ENCODE data around the gene SFRP2. TPM values are rescaled to one million over a fixed set of nuclear protein-coding genes. Genes with fewer than 3 reads are reported as not detected.
A peak's percentile ranks its signal among the peaks of the same experiment; 100 is the strongest.

SFRP2 gene
- total and polyA plus RNA-seq, 10 of the 15 experiments (the other 5 are each of a cell fraction or from before 2014, with no cell fraction given): 0.11 to 0.33 (median 0.16) TPM; not detected in 7

- SMC1A ChIA-PET (ENCODE audit: uncharacterized antibody, unreplicated experiment): no interaction called here
- peaks cover 4 to 10% of the 10 kb centered on the region in 2 experiments for H3K27me3 ChIP-seq (replicated peaks in 1 of 2; ENCODE audit: control insufficient read depth in 2 of 2, insufficient read depth in 2 of 2, low read length in 1 of 2)
- no peak for DNase-seq (ENCODE audit: low read depth, low spot score)
- H4K20me1 ChIP-seq (ENCODE audit: control insufficient read depth, insufficient read depth): no peaks in the 10 kb centered on the region
- in situ Hi-C loops (cut with MboI) (no loop called here), intact Hi-C loops (cut with micrococcal nuclease; ENCODE audit: unreplicated experiment) (no loop called here)
- no peak within 1 kb of the TSS for H3K4me2 ChIP-seq (ENCODE audit: control insufficient read depth, insufficient read depth)
- POLR2A ChIA-PET: no interaction called here
- RAD21 ChIA-PET (ENCODE audit: unreplicated experiment): no interaction called here
- no peak within 1 kb of the TSS for H3K9ac ChIP-seq (ENCODE audit: control insufficient read depth, insufficient read depth, low read length)
- H2AFZ ChIP-seq (ENCODE audit: control insufficient read depth, low read depth, low read length): no peak within 1 kb of the TSS
- H3K79me2 ChIP-seq (ENCODE audit: control insufficient read depth, insufficient read depth, low read length): no peaks in the 10 kb centered on the region
- FAIRE-seq: no peak
- no peak for ATAC-seq
- no TSS peak for BruUV-seq (replicated peaks)
- WGBS (ENCODE audit: insufficient coverage, insufficient replicate concordance, low lambda C conversion rate, missing lambda C conversion rate): 49% methylated on average over 46 of the region's 76 CpGs
- H3K4me3 ChIP-seq: no peak within 1 kb of the TSS
- H3K9me3 ChIP-seq (replicated peaks; ENCODE audit: control insufficient read depth, insufficient read depth, low read length): no peaks in the 10 kb centered on the region; the same call in 2 of the 3 replicates
- TF ChIP-seq SUZ12 (IDR thresholded peaks at IDR 0.05; ENCODE audit: unreplicated experiment) (peak; percentile 49), SREBF1 (IDR thresholded peaks at IDR 0.05; ENCODE audit: low read length) (no peak), SUPT20H (IDR thresholded peaks at IDR 0.05; ENCODE audit: borderline replicate concordance, control insufficient read depth, low read depth, low read length) (no peak), RELB (IDR thresholded peaks at IDR 0.05; ENCODE audit: low read depth) (no peak), ZBED1 (IDR thresholded peaks at IDR 0.05; ENCODE audit: borderline replicate concordance) (no peak), PML (IDR thresholded peaks at IDR 0.05; ENCODE audit: low read length) (no peak), CREB1 (IDR thresholded peaks at IDR 0.05; ENCODE audit: low read depth) (no peak)
- CTCF ChIA-PET: no interaction called here
- H3K4me1 ChIP-seq (ENCODE audit: control insufficient read depth, insufficient read depth, low read length): no peaks in the 10 kb centered on the region
- no peak within 1 kb of the TSS for H3K27ac ChIP-seq (ENCODE audit: control insufficient read depth, insufficient read depth)
- H3K36me3 ChIP-seq (ENCODE audit: control insufficient read depth in 2 of 2, insufficient read depth in 2 of 2, low read length in 1 of 2): no peaks in the 10 kb centered on the region
Observed at GRCh38 chr4:153759407-153760316, 29.2 kb downstream of the SFRP2 start, which contains the start of gene RNF175. TSS of gene RNF175 (minus strand) at chr4:153760024. CDS start at chr4:153759862, 162 bp downstream.
